Esophagus squamous epithelium (tissue), 5 donors: ENCODE data around the gene MRPL55. TPM values are rescaled to one million over a fixed set of nuclear protein-coding genes. Genes with fewer than 3 reads are reported as not detected.

Experiments
- DNase-seq: peaks from one replicate; lab custom pipeline; 2025; lab: John Stamatoyannopoulos, UW
- H3K27ac ChIP-seq, 4 donors: fragments of 200-600 bp; sonication (generic); one replicate each; pipeline ENCODE4 v1.5.1; 2016 to 2019; ENCODE audit warnings: mild to moderate bottlenecking in 1 of 4
- H3K27me3 ChIP-seq, 4 donors: fragments of 200-600 bp; sonication (generic); 1 replicate in 3 of 4; 2 replicates in 1 of 4; pipeline versions ENCODE4 v1.5.1 to v1.6.0; 2017 to 2021; ENCODE audit warnings: antibody characterized with exemption in 1 of 4
- H3K36me3 ChIP-seq, 3 donors: fragments of 200-600 bp; sonication (generic); one replicate each; pipeline ENCODE4 v1.5.1; 2016 to 2019
- H3K4me1 ChIP-seq, 3 donors: fragments of 200-600 bp; sonication (generic); one replicate each; pipeline ENCODE4 v1.5.1; 2017 to 2019
- H3K4me3 ChIP-seq, 4 donors: fragments of 200-600 bp; sonication (generic); 1 replicate in 3 of 4; 2 replicates in 1 of 4; pipeline ENCODE4 v1.5.1; 2016 to 2019; ENCODE audit warnings: mild to moderate bottlenecking in 2 of 4, moderate library complexity in 1 of 4
- H3K9me3 ChIP-seq, 3 donors: fragments of 200-600 bp; sonication (generic); one replicate each; pipeline ENCODE4 v1.5.1; 2016 to 2019
- CTCF ChIP-seq, 6 experiments: fragments of 450-650 bp in 4 of 6; fragments of 200-600 bp in 2 of 6; sonication (generic) in 2 of 6; IDR thresholded peaks; one replicate each; pipeline ENCODE4 v1.5.1; 2016 to 2019; ENCODE audit warnings: antibody characterized with exemption in 6 of 6, mild to moderate bottlenecking in 4 of 6, moderate library complexity in 4 of 6
- POLR2A ChIP-seq, 4 donors: fragments of 450-650 bp; IDR thresholded peaks; one replicate each; pipeline ENCODE4 v1.6.1; 2017; ENCODE audit warnings: antibody characterized with exemption in 4 of 4, mild to moderate bottlenecking in 4 of 4, moderate library complexity in 3 of 4
- WGBS, 2 donors: methylation state at CpG; one replicate each; pipeline ENCODE4 v1.1.5; 2018; 5-methylcytosine and 5-hydroxymethylcytosine counted together
- intact Hi-C: fragments of 100-400 bp; cut with DNase I; formaldehyde crosslinking; loops from one replicate; pipeline ENCODE4 v1.15.0; 2022
- total RNA-seq, 4 donors: library from RNA; depleted of rRNA; stranded (reverse); fragments of >200 nt; gene quantifications; one replicate each; pipeline ENCODE4 v1.1.0, GENCODE V29; 2016
- donor health status: DM: yes; HTN: yes; CAD: no.

MRPL55 gene
- total RNA-seq, 4 donors from 2014 or later = 33.8 to 62.2 (median 51.2) TPM

- WGBS, 2 donors = no CpG with 5 or more reads among the region's 8 CpGs
- no peak for DNase-seq
- Histone ChIP-seq H3K4me1 (peaks cover 8 to 19% (median 12%) of the 10 kb centered on the region in 3 donors), H3K27ac (no peak overlapping the region), H3K27me3 (peaks cover 0 to 100% (median 31%) of the 10 kb centered on the region in 4 donors), H3K36me3 (no peaks in the 10 kb centered on the region), H3K4me3 (no peak overlapping the region), H3K9me3 (peaks cover 0 to 6% (median 0%) of the 10 kb centered on the region in 3 donors)
- intact Hi-C loops = no loop called here
- TF ChIP-seq CTCF (IDR thresholded peaks at IDR 0.05) (no peak), POLR2A (IDR thresholded peaks at IDR 0.05) (no peak)
Measured at GRCh38 chr1:228064296-228064695, 44.8 kb downstream of the MRPL55 start.

GRCh38 chr1:228063251-228064191 is 45.6 kb downstream of the MRPL55 start:
- Histone ChIP-seq H3K9me3 (peaks cover 0 to 6% (median 0%) of the 10 kb centered on the region in 3 donors), H3K27ac (no peak overlapping the region), H3K27me3 (peaks cover 0 to 100% (median 33%) of the 10 kb centered on the region in 4 donors), H3K36me3 (no peaks in the 10 kb centered on the region), H3K4me1 (peaks cover 8 to 27% (median 12%) of the 10 kb centered on the region in 3 donors), H3K4me3 (no peak overlapping the region)
- TF ChIP-seq CTCF (IDR thresholded peaks at IDR 0.05) (no peak), POLR2A (IDR thresholded peaks at IDR 0.05) (no peak)
- WGBS, 2 donors = 65 to 67% methylated on average over 4 to 7 of the region's 15 CpGs
- no peak for DNase-seq
- intact Hi-C loops = no loop called here

GRCh38 chr1:228062812-228063211 is 46.3 kb downstream of the MRPL55 start:
- Histone ChIP-seq H3K27ac (no peak overlapping the region), H3K36me3 (no peaks in the 10 kb centered on the region), H3K9me3 (peaks cover 0 to 6% (median 0%) of the 10 kb centered on the region in 3 donors), H3K4me1 (peaks cover 8 to 29% (median 12%) of the 10 kb centered on the region in 3 donors), H3K4me3 (no peak overlapping the region), H3K27me3 (peaks cover 0 to 98% (median 33%) of the 10 kb centered on the region in 4 donors)
- intact Hi-C loops = no loop called here
- 100% methylated on average over 1 of the region's 4 CpGs; no CpG with 5 or more reads in 1 of the 2 donors for WGBS, 2 donors
- no peak for DNase-seq
- no peak for TF ChIP-seq POLR2A (IDR thresholded peaks at IDR 0.05)
- no peak for TF ChIP-seq CTCF (IDR thresholded peaks at IDR 0.05)

GRCh38 chr1:228062085-228062791 is 46.9 kb downstream of the MRPL55 start:
- Histone ChIP-seq H3K4me1 (peaks cover 8 to 34% (median 12%) of the 10 kb centered on the region in 3 donors), H3K27me3 (peaks cover 0 to 95% (median 31%) of the 10 kb centered on the region in 4 donors), H3K27ac (no peak overlapping the region), H3K36me3 (no peaks in the 10 kb centered on the region), H3K4me3 (no peak overlapping the region), H3K9me3 (peaks cover 0 to 6% (median 0%) of the 10 kb centered on the region in 3 donors)
- intact Hi-C loops = no loop called here
- WGBS, 2 donors = 67 to 88% methylated on average over 1 to 4 of the region's 9 CpGs
- no peak for DNase-seq
- no peak for TF ChIP-seq POLR2A (IDR thresholded peaks at IDR 0.05)

- TF ChIP-seq CTCF (IDR thresholded peaks at IDR 0.05) = no peak
- peaks cover 8 to 34% (median 12%) of the 10 kb centered on the region in 3 donors for H3K4me1 ChIP-seq
- H3K27me3 ChIP-seq = peaks cover 0 to 88% (median 27%) of the 10 kb centered on the region in 4 donors
- 68 to 69% methylated on average over 4 to 5 of the region's 10 CpGs for WGBS, 2 donors
- H3K36me3 ChIP-seq = no peaks in the 10 kb centered on the region
- H3K4me3 ChIP-seq = no peak overlapping the region
- intact Hi-C loops = no loop called here
- peaks cover 0 to 6% (median 0%) of the 10 kb centered on the region in 3 donors for H3K9me3 ChIP-seq
- no peak for DNase-seq
- no peak overlapping the region for H3K27ac ChIP-seq
Measured at GRCh38 chr1:228061411-228062084, 47.6 kb downstream of the MRPL55 start.
